CD4-positive, CD25-positive, alpha-beta regulatory T cell (primary cell): ENCODE results near the gene SH3RF2. TPM values are rescaled to one million over a fixed set of nuclear protein-coding genes. Genes with fewer than 3 reads are reported as not detected.
A peak's percentile ranks its signal among the peaks of the same experiment; 100 is the strongest.
"Not testable (repeated sequence)": the region's sequence is repeated elsewhere in the genome, so short reads cannot be mapped to it uniquely, and the experiment has no call there.

ENCODE experiments used
- ATAC-seq, 2 donors: fragments of 150-1000 bp; cut with Tn5 transposase; one replicate each; pipeline ENCODE4 v1.10.0; 2021; ENCODE audit warnings: low read depth in 2 of 2, moderate number of reproducible peaks in 2 of 2, moderate library complexity in 1 of 2
- DNase-seq, 3 donors: peaks; one replicate each; pipeline versions ENCODE4 v3.0.0 to v3.0.0-alpha.2; 2012 to 2022; ENCODE audit warnings: mixed read lengths in 1 of 3
- H3K27ac ChIP-seq: one replicate; pipeline ENCODE4 v1.7.0; 2013; ENCODE audit warnings: mild to moderate bottlenecking, low read length; ENCODE audit not compliant: insufficient read depth, poor library complexity, severe bottlenecking
- H3K27me3 ChIP-seq: one replicate; pipeline ENCODE4 v1.7.0; 2013; ENCODE audit warnings: low read length; ENCODE audit not compliant: control insufficient read depth, insufficient read depth
- H3K36me3 ChIP-seq: one replicate; pipeline ENCODE4 v1.7.0; 2013; ENCODE audit warnings: mild to moderate bottlenecking, low read length, moderate library complexity; ENCODE audit not compliant: control insufficient read depth, insufficient read depth
- H3K4me1 ChIP-seq: 2 replicates; pipeline ENCODE4 v1.7.0; 2013; ENCODE audit warnings: mild to moderate bottlenecking, low read length; ENCODE audit not compliant: insufficient read depth, control insufficient read depth, poor library complexity, severe bottlenecking
- H3K4me3 ChIP-seq: one replicate; pipeline ENCODE4 v1.7.0; 2013; ENCODE audit warnings: low read depth, mild to moderate bottlenecking, low read length, moderate library complexity
- H3K9me3 ChIP-seq, 2 experiments: 1 replicate in 1 of 2; 2 replicates in 1 of 2; pipeline ENCODE4 v1.7.0; 2013; ENCODE audit warnings: low read length in 2 of 2, mild to moderate bottlenecking in 1 of 2, moderate library complexity in 1 of 2; ENCODE audit not compliant: control insufficient read depth in 2 of 2
- H3K27ac Mint-ChIP-seq, 3 donors: one replicate each; pipeline ENCODE4 v1.8.0; 2020 to 2022; ENCODE audit warnings: mild to moderate bottlenecking in 3 of 3, mixed read lengths in 3 of 3, moderate library complexity in 2 of 3
- H3K27me3 Mint-ChIP-seq: one replicate; pipeline ENCODE4 v1.8.0; 2022; ENCODE audit warnings: mild to moderate bottlenecking, mixed read lengths
- H3K36me3 Mint-ChIP-seq: one replicate; pipeline ENCODE4 v1.8.0; 2020; ENCODE audit warnings: mixed read lengths
- H3K4me1 Mint-ChIP-seq, 4 donors: one replicate each; pipeline ENCODE4 v1.8.0; 2020 to 2022; ENCODE audit warnings: mixed read lengths in 4 of 4, mild to moderate bottlenecking in 1 of 4
- H3K4me3 Mint-ChIP-seq, 4 donors: one replicate each; pipeline ENCODE4 v1.8.0; 2020 to 2022; ENCODE audit warnings: mild to moderate bottlenecking in 4 of 4, mixed read lengths in 4 of 4, moderate library complexity in 3 of 4
- H3K9me3 Mint-ChIP-seq, 7 donors: one replicate each; pipeline ENCODE4 v1.8.0; 2020 to 2022; ENCODE audit warnings: mixed read lengths in 7 of 7, mild to moderate bottlenecking in 3 of 7, moderate library complexity in 2 of 7
- polyA plus RNA-seq, 4 donors: library from polyadenylated mRNA; unstranded; fragments of 300-500 nt; fragmentation: Illumina TruSeq; gene quantifications; one replicate each; pipeline ENCODE4 v1.2.3, GENCODE V29; 2021
- total RNA-seq: library from RNA; stranded (reverse); gene quantifications from one replicate; pipeline ENCODE4 v1.2.3, GENCODE V29; 2022

Gene SH3RF2, protein sequence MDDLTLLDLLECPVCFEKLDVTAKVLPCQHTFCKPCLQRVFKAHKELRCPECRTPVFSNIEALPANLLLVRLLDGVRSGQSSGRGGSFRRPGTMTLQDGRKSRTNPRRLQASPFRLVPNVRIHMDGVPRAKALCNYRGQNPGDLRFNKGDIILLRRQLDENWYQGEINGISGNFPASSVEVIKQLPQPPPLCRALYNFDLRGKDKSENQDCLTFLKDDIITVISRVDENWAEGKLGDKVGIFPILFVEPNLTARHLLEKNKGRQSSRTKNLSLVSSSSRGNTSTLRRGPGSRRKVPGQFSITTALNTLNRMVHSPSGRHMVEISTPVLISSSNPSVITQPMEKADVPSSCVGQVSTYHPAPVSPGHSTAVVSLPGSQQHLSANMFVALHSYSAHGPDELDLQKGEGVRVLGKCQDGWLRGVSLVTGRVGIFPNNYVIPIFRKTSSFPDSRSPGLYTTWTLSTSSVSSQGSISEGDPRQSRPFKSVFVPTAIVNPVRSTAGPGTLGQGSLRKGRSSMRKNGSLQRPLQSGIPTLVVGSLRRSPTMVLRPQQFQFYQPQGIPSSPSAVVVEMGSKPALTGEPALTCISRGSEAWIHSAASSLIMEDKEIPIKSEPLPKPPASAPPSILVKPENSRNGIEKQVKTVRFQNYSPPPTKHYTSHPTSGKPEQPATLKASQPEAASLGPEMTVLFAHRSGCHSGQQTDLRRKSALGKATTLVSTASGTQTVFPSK
- total RNA-seq (4.5 TPM), polyA plus RNA-seq (under 1 TPM in 3 of 4 donors, not detected in 1; 0.52 to 0.74 (median 0.66) TPM)

GRCh38 chr5:145936401-145937131, at the start of gene SH3RF2:
SH3RF2 (plus strand) TSS chr5:145936578; CDS start chr5:145937929, 1,351 bp downstream.
- peaks cover 29% of the 10 kb centered on the region for H3K4me1 ChIP-seq
- peak within 1 kb of the TSS; percentile 75 for H3K4me3 ChIP-seq
- DNase-seq (peak; percentile 13 to 45 (median 26)), ATAC-seq (peak; percentile 45 to 47)
- peak within 1 kb of the TSS; percentile 30 for H3K27ac ChIP-seq
- Mint-ChIP-seq H3K9me3 (peaks cover 0 to 7% (median 0%) of the 10 kb centered on the region in 7 donors), H3K27me3 (peaks cover 8% of the 10 kb centered on the region), H3K4me1 (peaks cover 0 to 35% (median 19%) of the 10 kb centered on the region in 4 donors), H3K4me3 (peak within 1 kb of the TSS; percentile 82 to 95 (median 85)), H3K36me3 (no peaks in the 10 kb centered on the region), H3K27ac (peak within 1 kb of the TSS; percentile 44 to 54 (median 54))
- peaks cover 4% of the 10 kb centered on the region for H3K27me3 ChIP-seq
- H3K36me3 ChIP-seq, result no peaks in the 10 kb centered on the region
- H3K9me3 ChIP-seq, result no peaks in the 10 kb centered on the region

GRCh38 chr5:145887217-145887616, 49.2 kb upstream of the SH3RF2 start:
- Mint-ChIP-seq H3K4me3 (no peak overlapping the region), H3K27me3 (peaks cover 27% of the 10 kb centered on the region), H3K27ac (no peak overlapping the region), H3K4me1 (no peaks in the 10 kb centered on the region), H3K9me3 (peaks cover 0 to 15% (median 0%) of the 10 kb centered on the region in 7 donors), H3K36me3 (no peaks in the 10 kb centered on the region)
- H3K27me3 ChIP-seq, result peaks cover 13% of the 10 kb centered on the region
- no peaks in the 10 kb centered on the region for H3K4me1 ChIP-seq
- no peaks in the 10 kb centered on the region for H3K36me3 ChIP-seq
- peaks cover 3 to 6% of the 10 kb centered on the region in 2 experiments for H3K9me3 ChIP-seq
- no peak for DNase-seq
- H3K27ac ChIP-seq, result no peak overlapping the region
- no peak overlapping the region for H3K4me3 ChIP-seq
- ATAC-seq, result no peak

DNA sequence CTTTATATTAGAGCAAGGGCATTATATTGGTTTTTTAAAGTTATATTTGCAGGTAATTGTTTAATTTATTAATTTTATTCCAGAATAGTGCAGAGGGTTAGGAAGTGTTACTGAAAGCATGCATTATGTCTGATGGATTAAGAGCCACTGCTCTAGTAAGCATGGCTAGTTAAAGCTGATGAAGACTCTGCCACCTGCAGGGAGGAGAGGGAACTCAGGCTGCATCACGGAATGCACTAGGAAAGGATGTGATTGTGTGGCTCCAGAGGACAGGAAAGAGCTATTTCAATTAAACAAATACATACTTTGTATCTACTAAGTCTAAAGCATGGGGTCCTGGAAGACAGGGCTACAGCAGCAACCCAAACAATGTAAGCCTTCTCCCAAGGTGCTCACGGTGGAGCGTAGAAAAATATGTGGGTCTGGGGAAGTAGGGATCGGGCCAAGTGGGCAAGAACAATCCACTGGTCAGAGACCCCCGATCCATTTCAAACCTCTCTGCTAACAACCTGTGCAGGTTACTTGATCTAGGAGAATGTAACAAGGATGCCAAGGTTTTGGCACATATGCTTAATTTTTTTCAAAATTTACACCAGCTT, 48.3 kb upstream of the SH3RF2 start:
- peaks cover 3 to 6% of the 10 kb centered on the region in 2 experiments for H3K9me3 ChIP-seq
- H3K9me3 Mint-ChIP-seq, result peaks cover 0 to 16% (median 4%) of the 10 kb centered on the region in 7 donors
- no peaks in the 10 kb centered on the region for H3K36me3 Mint-ChIP-seq
- no peaks in the 10 kb centered on the region for H3K4me1 ChIP-seq
- ATAC-seq (no peak), DNase-seq (no peak)
- peaks cover 13% of the 10 kb centered on the region for H3K27me3 ChIP-seq
- no peak overlapping the region for H3K27ac Mint-ChIP-seq
- H3K4me1 Mint-ChIP-seq, result no peaks in the 10 kb centered on the region
- H3K27me3 Mint-ChIP-seq, result peaks cover 27% of the 10 kb centered on the region
- H3K4me3 Mint-ChIP-seq, result no peak overlapping the region
- no peak overlapping the region for H3K27ac ChIP-seq
- H3K4me3 ChIP-seq, result no peak overlapping the region
- no peaks in the 10 kb centered on the region for H3K36me3 ChIP-seq

DNA sequence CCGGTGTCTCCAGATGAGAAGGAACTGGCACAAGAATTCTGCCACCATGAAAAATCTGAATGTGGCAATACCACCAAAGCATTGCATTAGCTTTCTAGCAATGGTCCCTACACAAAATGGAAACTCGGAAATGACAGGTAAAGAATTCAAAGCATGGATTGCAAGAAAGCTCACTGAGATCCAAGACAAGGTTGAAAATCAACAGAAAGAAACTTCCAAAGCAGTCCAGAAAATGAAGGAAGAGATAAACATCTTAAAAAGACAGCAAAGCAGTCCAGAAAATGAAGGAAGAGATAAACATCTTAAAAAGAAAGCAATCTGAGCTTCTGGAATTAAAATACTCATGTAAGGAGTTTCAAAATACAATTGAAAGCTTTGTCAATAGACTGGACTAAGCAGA, 46.8 kb upstream of the SH3RF2 start:
- Histone ChIP-seq H3K9me3 (peaks cover 3 to 6% of the 10 kb centered on the region in 2 experiments), H3K27ac (no peak overlapping the region), H3K4me3 (no peak overlapping the region), H3K4me1 (no peaks in the 10 kb centered on the region), H3K36me3 (no peaks in the 10 kb centered on the region), H3K27me3 (peaks cover 13% of the 10 kb centered on the region)
- no peak overlapping the region for H3K27ac Mint-ChIP-seq
- no peaks in the 10 kb centered on the region for H3K4me1 Mint-ChIP-seq
- no peak for DNase-seq
- no peak for ATAC-seq
- H3K4me3 Mint-ChIP-seq, result no peak overlapping the region
- H3K9me3 Mint-ChIP-seq, result peaks cover 0 to 21% (median 4%) of the 10 kb centered on the region in 7 donors
- peaks cover 33% of the 10 kb centered on the region for H3K27me3 Mint-ChIP-seq
- no peaks in the 10 kb centered on the region for H3K36me3 Mint-ChIP-seq

GRCh38 chr5:145891378-145891777, 45.0 kb upstream of the SH3RF2 start:
- not testable (repeated sequence) for ATAC-seq, H3K27ac ChIP-seq, H3K9me3 ChIP-seq, H3K27ac Mint-ChIP-seq, H3K27me3 ChIP-seq, H3K4me3 ChIP-seq, H3K4me1 ChIP-seq, H3K4me3 Mint-ChIP-seq, DNase-seq, H3K4me1 Mint-ChIP-seq, H3K36me3 ChIP-seq, H3K36me3 Mint-ChIP-seq
- H3K27me3 Mint-ChIP-seq, result peaks cover 33% of the 10 kb centered on the region
- peaks cover 0 to 28% (median 4%) of the 10 kb centered on the region in 7 donors for H3K9me3 Mint-ChIP-seq

GRCh38 chr5:145898171-145898570, 38.2 kb upstream of the SH3RF2 start:
- H3K27me3 Mint-ChIP-seq, result peaks cover 33% of the 10 kb centered on the region
- H3K4me1 ChIP-seq, result no peaks in the 10 kb centered on the region
- peaks cover 4% of the 10 kb centered on the region for H3K27me3 ChIP-seq
- H3K4me1 Mint-ChIP-seq, result no peaks in the 10 kb centered on the region
- no peak for ATAC-seq
- H3K9me3 Mint-ChIP-seq, result peaks cover 0 to 17% (median 3%) of the 10 kb centered on the region in 7 donors
- H3K27ac ChIP-seq, result no peak overlapping the region
- no peak overlapping the region for H3K27ac Mint-ChIP-seq
- no peak overlapping the region for H3K4me3 Mint-ChIP-seq
- H3K36me3 Mint-ChIP-seq, result no peaks in the 10 kb centered on the region
- no peaks in the 10 kb centered on the region for H3K36me3 ChIP-seq
- H3K4me3 ChIP-seq, result no peak overlapping the region
- H3K9me3 ChIP-seq, result no peaks in the 10 kb centered on the region
- DNase-seq, result no peak

DNA sequence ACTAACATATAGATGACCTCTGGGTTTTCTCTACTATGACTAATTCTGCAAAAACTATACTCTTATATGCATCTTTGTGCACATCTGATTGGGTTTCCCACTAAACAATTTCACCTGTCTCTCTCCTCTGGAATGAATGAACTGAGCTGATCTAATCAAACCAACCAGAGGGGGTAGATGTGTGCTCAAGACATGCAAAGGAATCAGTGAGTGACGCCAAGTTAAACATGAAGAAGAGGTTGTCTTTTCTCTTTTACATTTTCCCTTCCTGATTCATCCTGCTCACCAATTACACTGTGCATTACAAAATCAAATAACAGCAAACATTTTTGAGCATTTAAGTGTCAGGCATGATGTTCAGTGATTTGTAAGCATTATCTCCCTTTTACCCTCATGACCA, 34.0 kb upstream of the SH3RF2 start:
- H3K9me3 Mint-ChIP-seq, result peaks cover 0 to 4% (median 2%) of the 10 kb centered on the region in 7 donors
- H3K27me3 Mint-ChIP-seq, result peaks cover 34% of the 10 kb centered on the region
- no peaks in the 10 kb centered on the region for H3K36me3 Mint-ChIP-seq
- H3K27me3 ChIP-seq, result peaks cover 4% of the 10 kb centered on the region
- H3K36me3 ChIP-seq, result no peaks in the 10 kb centered on the region
- no peak for DNase-seq
- no peak for ATAC-seq
- H3K27ac Mint-ChIP-seq, result no peak overlapping the region
- H3K4me3 Mint-ChIP-seq, result no peak overlapping the region
- H3K4me1 Mint-ChIP-seq, result no peaks in the 10 kb centered on the region
- H3K4me3 ChIP-seq, result no peak overlapping the region
- H3K27ac ChIP-seq, result no peak overlapping the region
- no peaks in the 10 kb centered on the region for H3K4me1 ChIP-seq
- H3K9me3 ChIP-seq, result no peaks in the 10 kb centered on the region
